ENCODE measurements around the gene TGFB1I1.
A peak's percentile ranks its signal among the peaks of the same experiment; 100 is the strongest.

TGFB1I1 gene

GRCh38 chr16:31451681-31452351 is 20.1 kb upstream of the TGFB1I1 start:
- no peak overlapping the region for H2AFZ ChIP-seq (ENCODE audit: low read depth)
- H3K79me2 ChIP-seq (ENCODE audit: insufficient read depth, low read depth) = peaks cover 11% of the 10 kb centered on the region; the same call in 1 of the 2 replicates
- H3K9ac ChIP-seq = no peak overlapping the region
- H3K27me3 ChIP-seq (ENCODE audit: insufficient read depth, low read depth) = no peaks in the 10 kb centered on the region
- no peak overlapping the region for H3K27ac ChIP-seq
- TF ChIP-seq CTCF (conservative IDR thresholded peaks at IDR 0.05; ENCODE audit: low read depth, low read length) = peak; percentile 39; the same call in 1 of the 2 replicates
- H4K20me1 ChIP-seq (ENCODE audit: insufficient read depth) = no peaks in the 10 kb centered on the region
- no peaks in the 10 kb centered on the region for H3K36me3 ChIP-seq (ENCODE audit: insufficient read depth)
- H3K4me2 ChIP-seq = no peak overlapping the region
- peaks cover 4% of the 10 kb centered on the region for H3K4me1 ChIP-seq (ENCODE audit: low read depth, poor library complexity, severe bottlenecking)
- no peak overlapping the region for H3K4me3 ChIP-seq (IDR thresholded peaks at IDR 0.05; ENCODE audit: insufficient read depth, low read depth, low read length)

GRCh38 chr16:31452631-31453106 is 19.3 kb upstream of the TGFB1I1 start:
- Histone ChIP-seq H3K27ac (no peak overlapping the region), H3K36me3 (ENCODE audit: insufficient read depth) (no peaks in the 10 kb centered on the region), H3K9ac (no peak overlapping the region), H4K20me1 (ENCODE audit: insufficient read depth) (no peaks in the 10 kb centered on the region), H3K79me2 (ENCODE audit: insufficient read depth, low read depth) (peaks cover 19% of the 10 kb centered on the region), H3K4me1 (ENCODE audit: low read depth, poor library complexity, severe bottlenecking) (peaks cover 13% of the 10 kb centered on the region), H3K4me3 (IDR thresholded peaks at IDR 0.05; ENCODE audit: insufficient read depth, low read depth, low read length) (no peak overlapping the region), H3K4me2 (no peak overlapping the region), H2AFZ (ENCODE audit: low read depth) (no peak overlapping the region), H3K27me3 (ENCODE audit: insufficient read depth, low read depth) (no peaks in the 10 kb centered on the region)
- no peak for TF ChIP-seq CTCF (conservative IDR thresholded peaks at IDR 0.05; ENCODE audit: low read depth, low read length)

- H3K27me3 ChIP-seq (ENCODE audit: insufficient read depth, low read depth) = no peaks in the 10 kb centered on the region
- TF ChIP-seq CTCF (conservative IDR thresholded peaks at IDR 0.05; ENCODE audit: low read depth, low read length) = no peak
- H3K4me3 ChIP-seq (IDR thresholded peaks at IDR 0.05; ENCODE audit: insufficient read depth, low read depth, low read length) = no peak overlapping the region
- peaks cover 27% of the 10 kb centered on the region for H3K79me2 ChIP-seq (ENCODE audit: insufficient read depth, low read depth)
- no peak overlapping the region for H3K4me2 ChIP-seq
- H3K27ac ChIP-seq = no peak overlapping the region
- no peaks in the 10 kb centered on the region for H3K36me3 ChIP-seq (ENCODE audit: insufficient read depth)
- no peak overlapping the region for H3K9ac ChIP-seq
- no peaks in the 10 kb centered on the region for H4K20me1 ChIP-seq (ENCODE audit: insufficient read depth)
- H3K4me1 ChIP-seq (ENCODE audit: low read depth, poor library complexity, severe bottlenecking) = peaks cover 13% of the 10 kb centered on the region
- no peak overlapping the region for H2AFZ ChIP-seq (ENCODE audit: low read depth)
These were observed 18.4 kb upstream of the TGFB1I1 start for GRCh38 chr16:31453255-31454204.

- peak; percentile 62 for TF ChIP-seq CTCF (conservative IDR thresholded peaks at IDR 0.05; ENCODE audit: low read depth, low read length)
- Histone ChIP-seq H3K9ac (no peak overlapping the region), H2AFZ (ENCODE audit: low read depth) (no peak overlapping the region), H3K27me3 (ENCODE audit: insufficient read depth, low read depth) (no peaks in the 10 kb centered on the region), H3K79me2 (ENCODE audit: insufficient read depth, low read depth) (peaks cover 37% of the 10 kb centered on the region), H3K4me1 (ENCODE audit: low read depth, poor library complexity, severe bottlenecking) (peaks cover 21% of the 10 kb centered on the region), H3K36me3 (ENCODE audit: insufficient read depth) (no peaks in the 10 kb centered on the region), H3K27ac (no peak overlapping the region), H4K20me1 (ENCODE audit: insufficient read depth) (no peaks in the 10 kb centered on the region), H3K4me3 (IDR thresholded peaks at IDR 0.05; ENCODE audit: insufficient read depth, low read depth, low read length) (no peak overlapping the region), H3K4me2 (no peak overlapping the region)
These were observed 16.2 kb upstream of the TGFB1I1 start for GRCh38 chr16:31455601-31456314.
